Hepatocyte (in vitro differentiated cells): ENCODE measurements around the gene CCL3. TPM values are rescaled to one million over a fixed set of nuclear protein-coding genes. Genes with fewer than 3 reads are reported as not detected.

Experiments
- DNase-seq: peaks from one replicate; pipeline ENCODE4 v3.0.0-alpha.2; 2016; ENCODE audit warnings: low spot score
- H2AFZ ChIP-seq: fragments of 200-600 bp; sonication (generic); 2 replicates; pipeline ENCODE4 v1.6.0; 2016; ENCODE audit warnings: antibody characterized with exemption, mild to moderate bottlenecking
- H3K27ac ChIP-seq: fragments of 200-600 bp; sonication (generic); 2 replicates; pipeline ENCODE4 v1.5.1; 2016; ENCODE audit warnings: mild to moderate bottlenecking
- H3K27me3 ChIP-seq: fragments of 200-600 bp; sonication (generic); 2 replicates; pipeline ENCODE4 v1.6.1; 2016
- H3K36me3 ChIP-seq: fragments of 200-600 bp; sonication (generic); replicated peaks from 2 replicates; pipeline ENCODE4 v1.5.1; 2016; ENCODE audit warnings: low read depth; ENCODE audit not compliant: insufficient read depth
- H3K4me1 ChIP-seq: fragments of 200-600 bp; sonication (generic); 2 replicates; pipeline ENCODE4 v1.5.1; 2016; ENCODE audit warnings: mild to moderate bottlenecking, moderate library complexity; ENCODE audit not compliant: insufficient read depth
- H3K4me2 ChIP-seq: fragments of 200-600 bp; sonication (generic); 2 replicates; pipeline ENCODE4 v1.6.0; 2016
- H3K4me3 ChIP-seq: fragments of 200-600 bp; sonication (generic); 2 replicates; pipeline ENCODE4 v1.5.1; 2016; ENCODE audit warnings: mild to moderate bottlenecking
- H3K79me2 ChIP-seq: fragments of 200-600 bp; sonication (generic); 2 replicates; pipeline ENCODE4 v1.6.0; 2017; ENCODE audit warnings: mild to moderate bottlenecking
- H3K9me2 ChIP-seq: fragments of 200-600 bp; sonication (generic); replicated peaks from 2 replicates; pipeline ENCODE4 v1.6.0; 2017; ENCODE audit warnings: mild to moderate bottlenecking; ENCODE audit not compliant: insufficient read depth
- H3K9me3 ChIP-seq: fragments of 200-600 bp; sonication (generic); 2 replicates; pipeline ENCODE4 v1.5.1; 2016; ENCODE audit warnings: low read depth, mild to moderate bottlenecking
- H4K20me1 ChIP-seq: fragments of 200-600 bp; sonication (generic); 2 replicates; pipeline ENCODE4 v1.6.0; 2016; ENCODE audit warnings: mild to moderate bottlenecking; ENCODE audit not compliant: insufficient read depth, poor library complexity, severe bottlenecking
- CTCF ChIP-seq: fragments of 200-600 bp; sonication (generic); IDR thresholded peaks from 2 replicates; pipeline ENCODE4 v1.5.1; 2016; ENCODE audit warnings: antibody characterized with exemption, mild to moderate bottlenecking; ENCODE audit not compliant: poor library complexity
- EZH2 ChIP-seq: fragments of 200-600 bp; sonication (generic); IDR thresholded peaks from 2 replicates; pipeline ENCODE4 v1.6.1; 2016; ENCODE audit warnings: antibody characterized with exemption, mild to moderate bottlenecking, borderline replicate concordance
- EZH2phosphoT487 ChIP-seq: fragments of 200-600 bp; sonication (generic); IDR thresholded peaks from one replicate; pipeline ENCODE4 v1.6.1; 2018; ENCODE audit warnings: antibody characterized with exemption, mild to moderate bottlenecking, low read depth, moderate library complexity; ENCODE audit not compliant: unreplicated experiment, severe bottlenecking
- WGBS: methylation state at CpG from one replicate; pipeline ENCODE4 v1.1.6; 2016; ENCODE audit warnings: low lambda C conversion rate; ENCODE audit errors: missing lambda C conversion rate; 5-methylcytosine and 5-hydroxymethylcytosine counted together
- polyA plus RNA-seq: library from polyadenylated mRNA; unstranded; fragments of >200 nt; fragmentation: Nextera tagmentation; extraction: Ambion mirVana; gene quantifications from 2 replicates; pipeline ENCODE4 v1.2.1, GENCODE V29; 2016
- total RNA-seq: library from RNA; depleted of rRNA; stranded (reverse); fragments of >200 nt; gene quantifications from 2 replicates; pipeline ENCODE4 v1.2.3, GENCODE V29; 2014

CCL3 gene
- total and polyA plus RNA-seq, 2 experiments from 2014 or later: 12.7 to 22.2 TPM

DNA sequence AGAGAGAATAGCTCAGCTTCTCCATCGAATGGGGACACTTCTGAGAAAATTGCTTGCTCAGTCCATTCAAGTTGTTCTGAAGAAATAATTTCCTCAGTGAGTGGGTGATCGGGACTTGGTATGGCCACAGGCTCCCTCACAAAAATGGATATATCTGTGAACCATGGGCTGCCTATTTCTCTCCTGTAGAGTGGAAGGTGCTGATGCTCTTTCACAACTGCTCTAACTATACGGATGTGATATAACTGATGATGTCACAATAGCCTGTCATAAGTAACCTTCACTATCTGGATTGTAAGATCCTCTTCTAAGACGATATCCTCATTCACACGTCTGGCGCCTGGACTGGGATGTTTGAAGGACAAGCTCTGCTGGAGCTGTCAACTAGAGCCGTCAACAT lies 30.5 kb downstream of the CCL3 start:
- TF ChIP-seq EZH2 (no peak), CTCF (no peak), EZH2phosphoT487 (no peak)
- WGBS: 87% methylated on average over 7 of the region's 7 CpGs
- H3K4me2 ChIP-seq: no peak overlapping the region

DNA sequence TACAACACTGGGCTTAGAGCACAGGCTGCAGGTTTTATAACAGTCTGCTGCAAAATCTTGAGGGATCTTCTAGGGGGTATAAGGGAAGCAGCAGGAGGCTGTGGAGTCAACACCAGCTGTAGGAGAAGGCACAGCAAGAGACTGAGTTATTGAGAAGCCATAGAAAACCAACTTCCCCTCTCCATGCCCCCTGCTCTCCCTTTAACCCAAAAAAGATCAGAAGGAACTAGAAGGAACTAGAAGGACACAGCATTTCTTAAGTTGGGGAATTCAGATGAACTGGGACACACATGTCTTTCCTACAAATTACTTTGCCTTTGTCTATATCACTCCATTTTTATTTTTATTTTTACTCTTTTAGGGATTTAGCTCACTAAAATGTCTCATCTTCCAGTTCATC lies 32.0 kb downstream of the CCL3 start:
- Histone ChIP-seq H3K79me2 (no peaks in the 10 kb centered on the region), H3K27ac (no peak overlapping the region), H2AFZ (no peak overlapping the region), H3K9me3 (no peaks in the 10 kb centered on the region), H3K4me2 (no peak overlapping the region), H3K9me2 (no peaks in the 10 kb centered on the region), H3K4me3 (no peak overlapping the region), H4K20me1 (no peaks in the 10 kb centered on the region), H3K36me3 (no peaks in the 10 kb centered on the region), H3K4me1 (no peaks in the 10 kb centered on the region), H3K27me3 (no peaks in the 10 kb centered on the region)
- TF ChIP-seq EZH2 (no peak), EZH2phosphoT487 (no peak), CTCF (no peak)
- no peak for DNase-seq

More for the DNA sequence above, 30.5 kb downstream of the CCL3 start:
- Histone ChIP-seq H3K4me3 (no peak overlapping the region), H3K27ac (no peak overlapping the region), H2AFZ (no peak overlapping the region), H3K79me2 (no peaks in the 10 kb centered on the region), H3K9me3 (no peaks in the 10 kb centered on the region), H3K4me1 (no peaks in the 10 kb centered on the region), H4K20me1 (no peaks in the 10 kb centered on the region), H3K36me3 (no peaks in the 10 kb centered on the region), H3K27me3 (no peaks in the 10 kb centered on the region), H3K9me2 (no peaks in the 10 kb centered on the region)
- DNase-seq: no peak

DNA sequence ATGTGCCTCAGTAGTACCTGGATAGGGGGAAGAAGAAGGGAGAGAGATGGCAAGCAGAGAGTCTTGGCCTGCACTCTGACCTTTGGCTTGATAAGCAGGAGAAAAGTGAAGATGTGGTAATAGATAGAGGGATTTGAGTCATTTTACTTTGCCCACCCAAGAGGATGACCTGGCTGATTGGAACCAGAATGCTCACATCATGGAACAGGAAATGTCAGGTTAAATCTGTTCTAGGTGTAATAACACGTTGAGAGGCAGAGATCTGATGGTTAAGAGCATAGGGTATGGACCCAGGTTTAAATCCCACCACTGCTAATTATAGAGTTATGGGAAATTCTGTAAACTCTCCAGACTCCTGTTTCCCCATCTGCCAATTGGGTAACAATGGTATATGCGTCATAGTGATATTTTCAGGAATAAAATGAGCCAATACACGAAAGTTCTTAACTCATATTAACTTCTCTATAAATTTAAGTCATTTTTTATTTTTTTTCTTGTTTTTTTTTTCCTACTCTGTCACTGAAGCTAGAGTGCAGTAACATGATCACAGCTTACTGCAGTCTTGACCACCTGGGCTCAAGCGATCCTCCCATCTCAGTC lies 33.9 kb downstream of the CCL3 start:
- no peaks in the 10 kb centered on the region for H3K79me2 ChIP-seq
- 82% methylated on average over 4 of the region's 4 CpGs for WGBS
- H3K4me2 ChIP-seq: no peak overlapping the region

More for the DNA sequence above, 33.9 kb downstream of the CCL3 start:
- Histone ChIP-seq H4K20me1 (no peaks in the 10 kb centered on the region), H2AFZ (no peak overlapping the region), H3K9me3 (no peaks in the 10 kb centered on the region), H3K36me3 (no peaks in the 10 kb centered on the region), H3K27ac (no peak overlapping the region), H3K9me2 (no peaks in the 10 kb centered on the region), H3K4me3 (no peak overlapping the region), H3K4me1 (no peaks in the 10 kb centered on the region), H3K27me3 (no peaks in the 10 kb centered on the region)
- no peak for TF ChIP-seq EZH2phosphoT487
- no peak for TF ChIP-seq EZH2
- no peak for TF ChIP-seq CTCF
- DNase-seq: no peak
